ENCODE data around the gene ATP8A2. TPM values are rescaled to one million over a fixed set of nuclear protein-coding genes. Genes with fewer than 3 reads are reported as not detected.

ATP8A2 gene
- total RNA-seq, 1 experiment from 2014 or later: not detected

- no peak overlapping the region for H2AFZ ChIP-seq
- H3K27me3 ChIP-seq (ENCODE audit: insufficient read depth, low read depth): peaks cover 54% of the 10 kb centered on the region
- TF ChIP-seq CTCF (conservative IDR thresholded peaks at IDR 0.05): no peak
- TF ChIP-seq EZH2 (IDR thresholded peaks at IDR 0.05; ENCODE audit: low read depth): no peak
- ChIA-PET POLR2A (ENCODE audit: unreplicated experiment) (no interaction called here), CTCF (no interaction called here)
- no peaks in the 10 kb centered on the region for H3K36me3 ChIP-seq (ENCODE audit: low read depth)
- no peak overlapping the region for H3K27ac ChIP-seq
- BruUV-seq (replicated peaks): no TSS peak
- H4K20me1 ChIP-seq (ENCODE audit: insufficient read depth): no peaks in the 10 kb centered on the region
- H3F3A ChIP-seq (ENCODE audit: insufficient read depth, low read depth): no peaks in the 10 kb centered on the region
- no peak overlapping the region for H3K4me2 ChIP-seq
- H3K4me3 ChIP-seq: no peak overlapping the region
- intact Hi-C loops (cut with micrococcal nuclease; ENCODE audit: unreplicated experiment): no loop called here
- H3K4me1 ChIP-seq (replicated peaks; ENCODE audit: insufficient read depth): no peaks in the 10 kb centered on the region
- no peaks in the 10 kb centered on the region for H3K9me3 ChIP-seq (ENCODE audit: insufficient read depth, low read depth)
- no peak for DNase-seq
- no peaks in the 10 kb centered on the region for H3K79me2 ChIP-seq (ENCODE audit: low read depth)
- H3K9me2 ChIP-seq (ENCODE audit: insufficient read depth): no peaks in the 10 kb centered on the region
Measured at GRCh38 chr13:25727810-25728209, 356.0 kb downstream of the ATP8A2 start.

GRCh38 chr13:25729201-25729600 is 357.4 kb downstream of the ATP8A2 start:
- Histone ChIP-seq H2AFZ (no peak overlapping the region), H3K4me2 (no peak overlapping the region)
- no TSS peak for BruUV-seq (replicated peaks)

GRCh38 chr13:25731037-25731436 is 359.3 kb downstream of the ATP8A2 start:
- CTCF ChIA-PET: no interaction called here

More at GRCh38 chr13:25729201-25729600, 357.4 kb downstream of the ATP8A2 start:
- Histone ChIP-seq H3K4me1 (replicated peaks; ENCODE audit: insufficient read depth) (no peaks in the 10 kb centered on the region), H3K79me2 (ENCODE audit: low read depth) (no peaks in the 10 kb centered on the region), H4K20me1 (ENCODE audit: insufficient read depth) (no peaks in the 10 kb centered on the region), H3K4me3 (no peak overlapping the region), H3F3A (ENCODE audit: insufficient read depth, low read depth) (no peaks in the 10 kb centered on the region), H3K36me3 (ENCODE audit: low read depth) (no peaks in the 10 kb centered on the region), H3K27ac (no peak overlapping the region), H3K27me3 (ENCODE audit: insufficient read depth, low read depth) (peaks cover 54% of the 10 kb centered on the region), H3K9me3 (ENCODE audit: insufficient read depth, low read depth) (no peaks in the 10 kb centered on the region), H3K9me2 (ENCODE audit: insufficient read depth) (no peaks in the 10 kb centered on the region)
- ChIA-PET POLR2A (ENCODE audit: unreplicated experiment) (no interaction called here), CTCF (no interaction called here)
- TF ChIP-seq EZH2 (IDR thresholded peaks at IDR 0.05; ENCODE audit: low read depth) (no peak), CTCF (conservative IDR thresholded peaks at IDR 0.05) (no peak)
- intact Hi-C loops (cut with micrococcal nuclease; ENCODE audit: unreplicated experiment): no loop called here
- DNase-seq: no peak

More at GRCh38 chr13:25731037-25731436, 359.3 kb downstream of the ATP8A2 start:
- Histone ChIP-seq H3K4me1 (replicated peaks; ENCODE audit: insufficient read depth) (no peaks in the 10 kb centered on the region), H3K36me3 (ENCODE audit: low read depth) (no peaks in the 10 kb centered on the region), H3K9me3 (ENCODE audit: insufficient read depth, low read depth) (no peaks in the 10 kb centered on the region), H3K27me3 (ENCODE audit: insufficient read depth, low read depth) (peaks cover 42% of the 10 kb centered on the region), H4K20me1 (ENCODE audit: insufficient read depth) (no peaks in the 10 kb centered on the region), H3F3A (ENCODE audit: insufficient read depth, low read depth) (no peaks in the 10 kb centered on the region), H2AFZ (no peak overlapping the region), H3K4me2 (no peak overlapping the region), H3K9me2 (ENCODE audit: insufficient read depth) (no peaks in the 10 kb centered on the region), H3K4me3 (no peak overlapping the region), H3K27ac (no peak overlapping the region), H3K79me2 (ENCODE audit: low read depth) (no peaks in the 10 kb centered on the region)
- no TSS peak for BruUV-seq (replicated peaks)
- DNase-seq: no peak
- POLR2A ChIA-PET (ENCODE audit: unreplicated experiment): no interaction called here
- intact Hi-C loops (cut with micrococcal nuclease; ENCODE audit: unreplicated experiment): no loop called here
- TF ChIP-seq EZH2 (IDR thresholded peaks at IDR 0.05; ENCODE audit: low read depth) (no peak), CTCF (conservative IDR thresholded peaks at IDR 0.05) (no peak)
